Eye (tissue), 1 donor: ENCODE data around the gene DIMT1.

Experiments
- DNase-seq: peaks from one replicate; pipeline ENCODE4 v3.0.0-alpha.2; 2015

The DIMT1 gene

DNA sequence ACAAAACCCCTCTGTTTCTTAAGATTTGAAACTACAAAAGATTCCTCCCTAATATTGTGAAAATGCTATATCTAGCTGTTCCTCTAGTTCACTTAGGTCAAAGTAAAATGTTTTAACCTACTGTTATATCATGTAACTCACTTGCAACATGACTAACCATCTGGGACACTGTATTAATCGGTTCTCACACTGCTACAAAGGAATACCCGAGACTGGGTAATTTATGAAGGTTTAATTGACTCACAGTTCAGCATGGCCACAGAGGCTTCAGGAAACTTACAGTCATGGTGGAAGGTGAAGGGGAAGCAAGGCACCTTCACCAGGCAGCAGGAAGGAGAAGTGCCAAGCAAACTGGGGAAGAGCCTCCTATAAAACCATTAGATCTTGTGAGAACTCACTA lies 34.7 kb downstream of the DIMT1 start:
- DNase-seq: no peak

DNA sequence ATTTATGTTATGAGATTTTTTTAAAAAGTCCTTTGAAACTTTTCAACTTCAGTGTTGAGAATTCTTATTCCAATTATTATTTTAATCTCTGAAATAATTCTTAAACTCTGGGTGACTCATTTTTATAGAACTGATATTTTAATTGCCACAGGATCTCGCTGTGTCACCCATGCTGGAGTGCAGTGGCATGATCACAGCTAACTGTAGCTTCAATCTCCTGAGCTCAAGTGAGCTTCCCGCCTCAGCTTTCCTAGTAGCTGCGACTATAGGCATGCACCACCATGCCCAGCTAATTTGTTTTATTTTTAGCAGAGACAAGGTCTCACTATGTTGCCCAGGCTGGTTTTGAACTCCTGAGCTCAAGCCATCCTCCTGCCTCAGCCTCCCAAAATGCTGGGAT lies 41.0 kb downstream of the DIMT1 start:
- no peak for DNase-seq

DNA sequence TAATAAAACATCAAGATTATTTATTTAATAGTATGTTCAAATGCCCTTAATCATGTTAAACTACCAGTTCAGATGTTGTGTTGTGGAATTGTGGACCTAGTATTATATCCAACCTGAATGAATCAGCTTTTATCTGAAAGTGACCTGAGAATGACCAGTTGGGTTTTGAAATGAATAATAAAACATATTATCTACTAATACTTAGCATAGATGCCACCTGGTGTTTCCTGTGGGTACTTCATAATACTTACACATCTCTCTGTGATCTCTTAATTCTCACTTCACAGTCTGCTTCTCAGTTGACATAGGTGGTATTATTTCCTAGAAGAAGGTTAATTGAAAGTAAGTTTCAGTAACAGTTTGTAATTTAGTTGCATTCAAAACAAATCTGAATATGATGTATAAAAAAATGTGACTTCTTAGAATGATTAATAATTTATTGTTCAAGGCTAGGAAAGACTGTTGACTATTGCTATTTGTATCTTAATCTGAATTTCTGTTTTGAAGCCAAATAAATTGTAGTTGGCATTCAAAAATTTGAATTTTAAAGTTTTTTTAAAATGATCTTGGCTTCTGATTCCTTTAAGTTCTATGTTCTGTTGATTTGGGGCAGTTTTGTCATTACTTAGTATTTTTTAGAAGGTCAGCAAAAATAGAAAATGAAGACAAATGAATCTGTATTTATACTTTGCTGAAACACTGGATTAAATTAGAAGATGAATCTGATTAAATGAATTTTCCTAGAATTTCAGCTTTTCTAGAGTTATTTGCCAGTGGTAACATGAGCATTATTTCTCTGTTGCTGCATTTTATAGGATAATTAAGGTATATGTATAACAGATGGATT lies 49.5 kb downstream of the DIMT1 start:
- peak; percentile 79 for DNase-seq

DNA sequence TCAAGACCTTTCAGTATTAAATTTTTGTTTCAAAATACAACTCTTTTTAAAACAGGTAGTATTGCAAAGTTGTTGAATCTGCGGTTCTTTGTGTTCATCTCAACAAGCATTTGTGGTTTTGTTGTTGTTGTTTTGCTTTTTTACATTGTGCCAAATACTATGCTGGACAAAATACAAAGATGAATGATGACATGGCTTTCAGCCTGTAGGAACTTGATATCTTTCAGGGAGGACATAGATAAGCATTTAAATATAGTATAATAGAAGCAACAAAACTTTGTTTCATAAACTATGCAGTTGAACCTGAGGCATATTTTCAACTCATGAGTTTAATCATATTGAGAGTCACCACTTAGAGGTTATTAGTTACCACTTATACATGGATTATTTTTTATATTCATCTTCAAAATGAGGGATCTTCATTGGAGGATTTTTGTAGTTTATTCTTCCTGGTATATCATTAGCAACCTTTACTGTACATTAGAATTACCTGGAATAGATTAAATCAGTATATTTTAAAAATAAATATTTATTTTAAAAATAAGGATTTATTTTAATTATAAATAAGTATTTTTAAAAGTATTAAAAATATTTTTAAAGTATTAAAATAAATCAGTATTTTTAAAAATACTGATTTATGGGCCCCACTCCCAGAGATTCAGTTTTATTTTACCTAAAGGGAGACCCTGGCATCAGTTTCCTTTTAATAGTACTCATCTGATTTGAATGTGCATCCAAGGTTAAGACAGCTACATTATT lies 54.8 kb downstream of the DIMT1 start:
- DNase-seq: no peak

DNA sequence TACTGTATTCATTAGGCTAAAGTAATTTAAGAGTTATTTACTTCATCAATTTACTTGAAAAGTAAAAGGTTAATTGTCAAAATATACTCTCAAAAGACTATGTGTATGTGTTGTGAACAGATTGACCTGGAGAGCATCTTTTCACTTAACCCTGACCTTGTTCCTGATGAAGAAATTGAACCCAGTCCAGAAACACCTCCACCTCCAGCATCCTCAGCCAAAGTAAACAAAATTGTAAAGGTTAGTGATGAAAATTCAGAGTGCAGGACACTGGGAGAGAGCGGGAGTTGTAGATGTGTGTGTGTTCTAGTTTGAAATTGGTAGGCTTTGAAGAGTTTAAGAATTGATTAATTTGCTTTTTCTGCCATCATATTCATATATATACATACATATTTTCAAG lies 55.8 kb downstream of the DIMT1 start:
- DNase-seq: no peak

DNA sequence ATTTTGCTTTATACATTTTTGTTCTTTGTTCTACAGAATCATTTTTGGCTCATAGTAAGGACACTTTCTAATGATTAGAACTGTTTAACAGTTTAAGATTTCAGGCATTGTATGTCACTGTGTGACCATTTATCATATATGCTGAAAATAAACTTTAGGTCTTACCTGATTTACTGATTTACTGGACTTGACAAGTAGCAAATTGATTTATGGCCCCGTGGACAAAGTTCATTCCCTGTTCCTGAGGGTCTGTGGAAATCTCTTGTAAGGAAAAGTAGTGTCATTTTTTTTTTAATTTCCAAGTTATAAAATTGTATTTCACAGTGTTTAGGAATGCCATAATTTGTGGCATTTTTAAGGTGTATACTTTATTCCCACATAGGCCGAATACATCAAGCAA lies 57.0 kb downstream of the DIMT1 start:
- DNase-seq: no peak

DNA sequence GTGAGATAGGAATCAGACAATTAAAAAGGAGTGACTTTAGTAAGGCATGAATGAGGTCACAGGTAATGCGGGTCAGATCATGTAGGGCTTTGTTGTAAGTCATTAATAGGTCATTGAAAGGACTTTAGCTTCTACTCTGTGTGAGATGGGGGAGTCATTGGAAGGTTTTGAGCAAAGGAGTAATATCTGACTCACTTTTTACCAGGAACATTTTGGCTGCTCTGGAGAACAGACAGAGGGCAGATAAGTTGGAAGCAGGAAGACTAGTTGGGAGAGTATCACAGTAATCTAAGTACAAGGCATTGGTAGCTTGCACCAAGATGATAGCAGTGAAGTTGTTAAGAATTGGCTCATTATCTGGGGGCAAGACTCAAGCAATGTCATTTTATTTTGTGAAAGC lies 60.3 kb downstream of the DIMT1 start:
- no peak for DNase-seq

DNA sequence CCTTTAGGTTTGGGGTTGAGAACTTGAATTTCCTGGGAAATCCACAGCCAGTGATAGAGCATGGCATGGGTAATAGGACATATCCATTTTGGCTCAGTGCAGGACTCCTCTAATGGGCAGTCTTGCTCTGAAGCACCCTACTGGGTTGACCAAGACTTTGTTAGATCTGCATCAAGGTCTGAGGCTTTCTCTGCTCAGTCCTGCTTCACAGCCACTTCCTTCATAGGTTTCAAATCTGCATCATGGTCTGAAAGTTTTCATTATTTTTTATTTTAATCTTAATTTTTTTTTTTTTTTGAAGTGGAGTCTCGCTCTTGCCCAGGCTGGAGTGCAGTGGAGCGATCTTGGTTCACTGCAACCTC lies 61.2 kb downstream of the DIMT1 start:
- DNase-seq: no peak

DNA sequence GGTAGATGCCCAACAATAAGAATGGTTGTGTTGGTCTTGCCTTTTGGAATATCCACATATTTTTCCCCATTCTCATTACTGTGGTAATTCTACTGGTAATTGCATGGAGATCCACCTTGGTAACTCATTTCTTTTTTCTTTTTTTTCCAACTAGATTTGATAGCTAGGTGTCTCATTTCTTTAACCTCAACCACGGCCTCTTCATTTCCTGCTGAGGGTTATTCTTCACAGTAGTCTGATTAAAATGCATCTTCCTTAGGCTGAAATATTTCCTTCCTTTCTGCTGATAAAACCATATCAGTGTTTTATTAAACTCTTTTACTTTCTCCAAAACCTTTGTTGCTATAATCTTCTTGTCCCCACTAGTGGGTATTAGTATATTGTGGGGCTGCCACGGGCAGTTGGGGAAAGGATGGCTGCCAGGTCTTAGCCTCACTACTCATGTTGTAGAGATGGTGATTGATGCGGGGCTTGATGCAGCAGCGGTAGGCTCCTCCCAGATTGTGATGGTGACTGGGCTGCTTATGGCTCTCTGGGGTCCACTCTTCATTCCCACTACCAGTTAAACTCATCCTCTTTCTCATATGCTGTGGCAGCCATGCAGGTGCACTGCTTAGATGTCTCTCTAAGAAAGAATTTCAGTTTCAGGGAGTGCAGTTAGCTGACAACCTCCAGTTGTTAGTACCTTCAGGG lies 61.8 kb downstream of the DIMT1 start:
- DNase-seq: no peak

DNA sequence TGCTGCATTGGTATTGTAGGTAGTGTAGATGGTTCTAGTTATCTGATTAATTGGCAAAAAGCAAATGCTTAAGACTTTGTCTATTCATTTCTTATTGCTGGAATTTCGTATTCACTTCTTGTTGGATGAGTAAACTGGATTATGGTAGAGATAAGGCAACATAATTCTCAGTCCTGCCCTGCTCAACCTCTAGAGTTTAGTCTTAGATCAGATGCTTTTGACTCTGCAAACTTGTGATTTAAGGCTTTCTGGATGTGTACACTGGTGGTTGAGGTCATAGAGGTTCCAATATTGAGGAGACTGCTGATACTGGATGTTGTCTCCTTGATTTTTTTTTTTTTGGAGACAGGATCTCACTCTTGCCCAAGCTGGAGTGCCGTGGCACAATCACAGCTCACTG lies 62.7 kb downstream of the DIMT1 start:
- DNase-seq: no peak

DNA sequence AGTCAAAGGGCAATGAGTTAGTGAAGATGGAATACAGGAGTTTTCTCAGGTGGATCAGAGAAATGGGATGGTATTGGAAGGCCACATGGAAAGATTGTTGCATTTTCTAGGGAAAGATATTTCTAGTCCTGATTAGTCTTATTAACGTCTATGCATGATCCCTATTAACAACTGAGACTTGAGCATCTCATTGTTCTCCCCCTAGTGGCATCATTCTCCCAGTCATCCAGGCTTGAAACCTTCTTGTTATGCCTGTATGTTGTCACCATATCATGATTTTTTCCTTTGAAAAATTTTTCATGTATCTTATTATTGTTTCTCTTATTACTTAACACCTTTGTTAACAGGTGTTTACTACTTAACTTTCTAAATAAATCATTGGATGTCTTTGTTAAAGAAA lies 63.3 kb downstream of the DIMT1 start:
- DNase-seq: peak; percentile 19
